GM10847 (cell line): Measurements from ENCODE around the gene A1BG.

ENCODE experiments used
- POLR2A ChIP-seq: IDR thresholded peaks from 2 replicates; pipeline ENCODE4 v1.6.1; 2011; ENCODE audit not compliant: insufficient read length; ENCODE audit errors: extremely low read depth

The A1BG gene, protein sequence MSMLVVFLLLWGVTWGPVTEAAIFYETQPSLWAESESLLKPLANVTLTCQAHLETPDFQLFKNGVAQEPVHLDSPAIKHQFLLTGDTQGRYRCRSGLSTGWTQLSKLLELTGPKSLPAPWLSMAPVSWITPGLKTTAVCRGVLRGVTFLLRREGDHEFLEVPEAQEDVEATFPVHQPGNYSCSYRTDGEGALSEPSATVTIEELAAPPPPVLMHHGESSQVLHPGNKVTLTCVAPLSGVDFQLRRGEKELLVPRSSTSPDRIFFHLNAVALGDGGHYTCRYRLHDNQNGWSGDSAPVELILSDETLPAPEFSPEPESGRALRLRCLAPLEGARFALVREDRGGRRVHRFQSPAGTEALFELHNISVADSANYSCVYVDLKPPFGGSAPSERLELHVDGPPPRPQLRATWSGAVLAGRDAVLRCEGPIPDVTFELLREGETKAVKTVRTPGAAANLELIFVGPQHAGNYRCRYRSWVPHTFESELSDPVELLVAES

DNA sequence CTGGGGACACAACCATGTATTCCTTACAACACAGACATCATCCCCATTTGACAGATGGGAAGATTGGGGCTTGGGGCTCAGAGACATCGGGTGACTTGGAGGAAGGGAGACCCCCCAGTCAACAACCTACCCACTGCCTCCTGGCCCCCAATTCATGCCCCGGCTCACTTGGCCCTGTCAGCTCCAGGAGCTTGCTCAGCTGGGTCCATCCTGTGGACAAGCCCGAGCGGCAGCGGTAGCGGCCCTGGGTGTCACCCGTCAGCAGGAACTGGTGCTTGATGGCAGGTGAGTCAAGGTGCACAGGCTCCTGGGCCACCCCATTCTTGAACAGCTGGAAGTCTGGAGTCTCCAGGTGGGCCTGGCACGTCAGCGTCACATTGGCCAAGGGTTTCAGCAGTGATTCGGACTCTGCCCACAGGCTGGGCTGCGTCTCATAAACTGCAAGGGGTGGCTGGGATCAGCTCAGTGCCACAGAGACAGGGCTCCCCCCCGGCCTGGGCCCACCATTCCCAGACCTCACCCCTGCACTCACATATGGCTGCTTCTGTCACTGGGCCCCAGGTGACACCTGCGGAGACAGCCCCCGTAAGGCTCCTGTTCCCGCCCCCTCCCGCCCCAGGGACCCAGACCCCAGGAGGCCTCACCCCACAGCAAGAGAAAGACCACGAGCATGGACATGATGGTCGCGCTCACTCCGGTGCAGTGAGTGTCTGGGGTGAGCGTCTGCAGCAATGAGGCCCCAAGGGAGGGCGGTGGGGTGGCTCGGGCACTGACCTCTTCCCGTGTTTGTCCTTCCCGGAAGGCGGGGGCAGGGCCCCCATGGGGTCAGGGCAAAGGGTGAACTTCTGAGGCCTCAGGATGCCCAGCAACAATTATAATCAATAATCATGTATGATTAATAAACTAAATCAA, at the start of gene A1BG:
A1BG (minus strand) TSS at position 733 of the 912 bp plus-strand sequence; CDS start at position 678, 55 bp downstream.
- no peak for TF ChIP-seq POLR2A

DNA sequence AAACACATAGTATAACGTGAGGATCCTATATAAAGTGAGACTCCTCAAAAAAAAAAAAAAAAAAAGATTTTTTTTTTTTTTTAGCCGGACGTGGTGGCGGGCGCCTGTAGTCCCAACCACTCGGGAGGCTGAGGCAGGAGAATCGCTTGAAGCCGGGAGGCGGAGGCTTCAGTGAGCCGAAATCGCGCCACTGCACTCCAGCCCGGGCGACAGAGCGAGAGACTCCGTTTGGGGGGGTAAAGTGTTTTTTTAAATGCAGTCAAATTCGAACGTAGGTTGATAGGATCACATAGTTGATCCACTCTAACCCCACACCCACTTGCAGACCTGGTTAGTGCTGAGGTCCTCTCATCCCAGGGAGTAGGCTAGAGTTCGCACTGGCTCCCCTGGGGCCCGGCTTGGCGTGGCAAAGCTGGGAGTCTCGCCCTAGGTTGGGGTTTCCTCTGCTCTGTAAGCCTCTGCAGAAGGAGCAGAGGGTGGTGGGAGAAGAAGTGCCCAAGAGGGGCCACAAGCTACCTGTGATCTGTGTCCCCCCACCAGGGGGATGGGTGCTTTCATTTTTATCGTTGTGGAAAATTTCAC, 48.6 kb upstream of the A1BG start:
- TF ChIP-seq POLR2A = no peak

DNA sequence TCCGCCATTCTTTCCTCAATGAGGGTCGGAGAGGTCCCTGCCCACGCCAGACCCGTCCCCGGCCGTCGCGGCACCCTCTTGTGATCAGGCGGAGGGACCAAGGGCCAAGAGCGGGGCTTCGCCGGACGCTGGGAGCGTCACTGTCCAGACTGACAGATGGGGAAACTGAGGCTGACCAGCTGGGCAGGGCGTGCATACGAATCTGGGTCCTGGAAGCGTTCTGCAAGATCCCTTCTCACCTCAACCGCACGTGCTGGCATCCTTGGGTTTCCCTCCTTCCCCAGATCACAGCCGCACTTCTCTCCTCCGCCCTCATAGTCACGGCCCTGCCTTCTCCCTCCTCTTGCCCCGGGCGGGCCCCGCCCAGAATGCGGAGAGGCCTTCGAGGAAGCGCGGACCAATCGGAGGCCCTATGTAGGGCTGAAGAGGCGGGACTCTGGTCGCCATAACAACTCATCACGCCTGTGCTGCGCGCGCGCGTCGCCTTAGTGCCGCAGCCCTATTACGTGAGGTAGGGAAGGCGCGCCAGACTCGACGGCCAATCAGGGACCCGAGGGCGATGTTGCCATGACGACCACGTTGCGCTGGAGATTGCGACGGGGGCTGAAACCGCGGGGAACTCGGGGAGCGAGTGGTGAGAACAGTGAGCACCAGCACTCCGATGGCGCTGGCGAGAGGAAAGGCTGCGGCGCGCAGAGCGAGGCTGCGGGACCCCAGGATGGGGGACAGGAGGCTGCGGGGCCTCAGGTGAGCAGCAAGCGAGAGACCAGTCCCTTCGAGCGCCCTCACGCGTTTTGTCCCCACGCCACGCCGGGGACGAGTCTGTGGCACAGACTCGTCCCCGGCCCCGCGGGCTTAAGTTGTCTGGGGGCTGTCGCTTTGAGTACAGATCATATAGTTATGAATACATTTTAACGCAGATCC, 47.9 kb upstream of the A1BG start:
- TF ChIP-seq POLR2A = peak; percentile 80

DNA sequence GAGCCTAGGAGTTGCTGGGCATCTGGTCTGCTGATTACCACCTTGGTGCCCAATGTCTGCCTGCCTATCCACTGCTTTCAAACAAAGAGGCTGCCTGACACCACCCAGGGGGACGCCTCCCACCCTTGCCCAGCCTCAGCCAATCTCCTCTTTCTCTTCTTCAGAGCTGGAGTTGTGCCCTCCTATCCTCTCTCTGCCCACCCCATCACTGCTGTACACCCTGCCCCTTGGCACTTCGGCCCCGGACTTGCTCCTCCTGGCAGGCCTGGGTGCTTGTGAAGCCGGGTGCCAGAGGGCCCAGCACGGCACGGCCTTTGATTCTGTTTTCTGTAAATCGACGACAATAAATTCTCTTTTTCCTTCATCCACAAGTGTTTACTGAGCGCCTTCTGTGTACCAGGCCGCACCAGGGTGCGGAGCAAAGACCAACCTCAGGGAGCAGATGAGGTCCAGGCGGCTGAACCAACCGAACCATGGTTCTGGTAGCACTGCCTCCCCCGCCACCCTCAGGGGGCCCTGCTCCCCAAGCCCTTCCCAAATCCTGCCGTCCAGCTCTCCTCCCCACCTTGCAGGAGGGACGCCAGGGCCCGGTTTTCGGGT, 47.1 kb upstream of the A1BG start:
- TF ChIP-seq POLR2A = no peak

DNA sequence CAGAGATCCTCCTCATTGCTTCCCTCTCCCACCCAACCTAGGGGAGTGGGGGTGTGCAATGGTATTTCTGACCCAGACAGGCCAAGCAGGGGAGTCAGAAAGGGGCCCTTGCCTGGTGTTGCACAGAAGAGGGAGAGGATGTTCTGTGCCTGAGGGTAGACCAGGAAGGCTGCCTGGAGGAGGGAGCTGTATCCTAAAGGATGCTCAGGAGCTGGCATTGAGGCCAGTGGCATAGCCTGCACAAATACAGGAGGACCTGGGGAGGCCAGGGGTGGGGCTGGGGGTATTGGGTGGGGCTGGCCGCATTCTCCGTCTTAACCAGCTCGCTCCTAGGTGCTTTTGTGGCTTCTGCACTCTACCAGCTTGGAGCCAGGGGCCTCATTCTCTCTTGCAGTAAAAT, 46.6 kb upstream of the A1BG start:
- no peak for TF ChIP-seq POLR2A

DNA sequence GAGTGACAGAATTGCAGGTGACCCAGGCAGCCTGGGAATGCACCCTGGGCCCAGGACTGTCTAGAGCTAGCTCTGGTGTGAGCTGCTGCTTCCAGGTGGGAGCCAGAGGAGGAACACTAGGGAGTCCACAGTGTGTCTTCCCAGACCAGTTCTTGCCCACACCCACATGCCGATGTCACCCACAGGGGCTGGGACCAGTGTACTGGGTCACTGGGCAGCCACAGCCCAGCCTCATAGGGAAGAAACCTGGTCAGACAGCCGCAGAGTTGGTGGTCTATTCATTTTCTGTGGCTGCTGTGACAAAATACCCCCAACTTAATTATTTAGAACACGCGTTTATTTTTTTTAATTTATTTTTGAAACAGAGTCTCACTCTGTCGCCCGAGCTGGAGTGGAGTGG, 45.3 kb upstream of the A1BG start:
- TF ChIP-seq POLR2A = no peak

DNA sequence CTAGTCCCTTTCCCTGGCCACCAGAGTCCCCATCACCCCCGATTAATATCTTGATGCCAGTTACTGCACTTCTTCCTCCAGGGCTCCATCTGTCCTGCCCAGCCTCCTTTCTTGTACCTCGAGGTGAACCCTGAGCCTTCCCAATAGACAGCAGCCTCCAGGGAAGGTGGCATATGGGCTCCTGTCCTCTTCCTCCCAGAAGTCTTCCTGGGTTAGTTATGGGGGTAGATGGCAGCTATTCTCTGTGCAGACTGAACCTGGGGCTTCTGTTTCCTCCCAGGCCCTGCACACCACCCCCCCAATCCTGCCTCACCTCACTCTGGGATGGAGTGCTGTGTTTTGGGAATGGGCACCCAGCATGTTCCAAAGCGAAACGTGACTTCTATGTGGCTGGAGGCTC, 44.8 kb upstream of the A1BG start:
- no peak for TF ChIP-seq POLR2A

DNA sequence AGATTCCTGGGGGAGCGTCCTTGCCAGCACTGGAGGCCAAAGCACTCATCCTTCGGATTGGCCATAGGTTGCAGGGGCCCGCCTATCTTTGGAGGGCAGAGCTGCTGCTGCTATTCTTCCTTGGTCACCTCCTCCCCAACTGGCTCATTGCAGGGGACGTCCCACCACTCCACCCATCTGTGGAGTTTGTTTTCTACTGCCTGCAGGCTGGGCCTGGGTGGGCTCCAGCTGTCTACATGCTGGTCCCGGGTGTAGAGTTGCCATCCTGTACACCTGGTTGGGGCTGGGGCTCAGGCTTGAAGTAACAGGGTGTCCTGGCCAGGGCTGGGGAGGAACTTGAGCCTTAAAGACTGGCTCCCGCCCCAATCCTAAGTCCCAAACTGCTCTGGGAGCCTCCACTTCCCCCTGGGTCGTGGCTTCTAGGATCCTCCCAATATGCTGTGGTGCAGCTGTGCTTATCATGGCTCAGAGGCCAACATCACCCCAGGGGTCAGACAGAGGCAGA, 44.3 kb upstream of the A1BG start:
- no peak for TF ChIP-seq POLR2A

DNA sequence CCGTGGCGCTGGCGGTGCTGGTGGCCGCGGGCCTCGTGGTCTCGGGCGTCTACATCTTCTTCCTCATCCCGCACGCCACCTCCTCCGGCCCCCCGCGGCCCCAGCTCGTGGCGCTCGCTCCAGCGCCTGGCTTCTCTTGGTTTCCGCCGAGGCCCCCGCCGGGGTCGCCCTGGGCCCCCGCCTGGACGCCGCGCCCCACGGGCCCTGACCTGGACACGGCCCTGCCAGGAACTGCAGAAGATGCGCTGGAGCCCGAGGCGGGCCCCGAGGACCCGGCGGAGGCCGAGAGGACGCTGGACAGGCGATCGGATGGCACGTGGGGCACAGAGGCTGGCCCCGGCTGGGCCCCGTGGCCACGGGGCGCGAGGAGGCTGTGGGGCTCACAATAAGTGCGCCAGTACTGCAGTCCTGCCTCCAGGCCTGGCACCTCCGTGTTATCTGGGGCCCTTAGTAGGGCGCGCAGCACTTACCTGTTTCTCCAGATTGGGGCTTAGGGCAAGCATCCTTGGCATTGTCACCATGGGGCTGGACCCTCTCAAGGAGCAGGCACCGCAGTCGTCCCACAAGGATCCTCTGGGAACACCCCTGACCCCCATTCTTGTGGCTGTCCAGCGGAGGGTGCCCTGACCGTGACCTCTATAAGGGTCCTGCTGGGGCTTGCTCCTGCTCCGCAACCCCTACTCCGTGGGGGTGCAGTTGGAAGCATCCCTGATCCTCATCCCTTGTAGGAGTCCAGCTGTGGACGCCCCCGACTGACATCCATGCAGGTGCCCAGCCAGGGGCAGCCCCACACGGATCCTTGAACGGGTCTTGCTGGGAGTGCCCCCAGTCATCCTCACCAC, 43.6 kb upstream of the A1BG start:
- no peak for TF ChIP-seq POLR2A

DNA sequence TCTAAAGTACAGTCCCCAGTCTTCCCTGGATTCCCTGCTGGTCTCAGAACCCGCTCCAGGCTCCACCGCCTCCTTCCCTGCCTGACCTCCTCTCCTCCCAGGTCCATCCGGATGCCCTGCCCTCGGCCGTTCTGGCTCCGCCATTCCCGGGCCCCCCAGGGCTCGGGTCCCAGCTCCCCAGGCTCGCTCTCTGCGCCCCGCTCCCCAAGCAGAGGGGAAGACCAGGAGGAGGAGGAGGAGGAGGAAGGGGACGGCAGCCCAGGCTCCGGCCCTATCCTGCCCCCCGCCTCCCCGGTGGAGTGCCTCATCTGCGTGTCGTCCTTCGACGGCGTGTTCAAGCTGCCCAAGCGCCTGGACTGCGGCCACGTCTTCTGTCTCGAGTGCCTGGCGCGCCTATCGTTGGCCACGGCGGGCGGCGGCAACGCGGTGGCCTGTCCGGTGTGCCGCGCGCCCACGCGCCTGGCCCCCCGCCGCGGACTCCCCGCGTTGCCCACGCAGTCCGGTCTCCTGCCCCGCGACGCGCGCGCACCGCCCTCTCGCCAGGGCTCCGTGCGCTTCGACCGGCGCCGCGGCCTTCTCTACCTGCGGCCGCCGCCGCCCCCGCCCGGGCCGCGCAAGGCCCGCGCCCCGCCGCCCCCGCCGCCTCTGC, 42.8 kb upstream of the A1BG start:
- no peak for TF ChIP-seq POLR2A

DNA sequence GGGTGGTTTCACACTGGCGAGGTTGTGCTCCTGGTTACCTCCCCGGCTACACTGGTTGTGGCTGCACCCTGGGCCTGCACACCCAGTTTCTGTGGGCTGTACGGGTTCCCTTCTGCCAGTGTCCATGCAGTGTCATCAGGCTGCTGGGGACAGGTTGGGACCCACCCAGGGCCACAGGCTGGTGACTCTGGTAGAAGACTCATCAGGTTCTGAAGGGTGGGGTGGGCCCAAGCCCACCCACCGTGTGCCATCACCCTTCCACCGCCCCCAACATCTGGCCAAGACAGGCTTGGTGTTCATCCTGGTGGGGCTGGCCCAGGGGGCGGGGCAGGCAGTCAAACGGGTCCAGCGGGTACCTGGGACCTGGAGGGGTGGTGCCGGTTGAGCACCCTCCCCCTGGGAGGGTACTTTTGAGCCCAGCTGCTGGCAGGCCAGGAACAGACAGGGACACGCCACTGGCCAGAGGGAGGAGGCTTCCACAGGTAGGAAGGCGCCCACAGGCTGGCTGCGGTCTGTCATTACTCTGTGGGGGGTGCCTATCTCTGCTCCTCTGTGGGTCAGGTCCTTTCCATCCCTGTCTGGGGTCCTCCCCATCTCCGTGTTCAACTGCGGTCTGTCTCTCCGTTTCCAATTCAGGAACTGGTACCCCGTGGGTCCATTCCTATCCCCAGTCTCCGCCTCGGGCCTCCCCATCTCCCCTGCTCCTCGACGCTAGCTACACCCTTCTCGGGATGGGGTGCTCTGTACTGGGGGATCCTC, 42.1 kb upstream of the A1BG start, which contains the start of gene RNF225:
RNF225 (plus strand) TSS at position 437 of the 759 bp plus-strand sequence. CDS start 434 bp downstream, outside the sequence.
- TF ChIP-seq POLR2A = peak; percentile 12

DNA sequence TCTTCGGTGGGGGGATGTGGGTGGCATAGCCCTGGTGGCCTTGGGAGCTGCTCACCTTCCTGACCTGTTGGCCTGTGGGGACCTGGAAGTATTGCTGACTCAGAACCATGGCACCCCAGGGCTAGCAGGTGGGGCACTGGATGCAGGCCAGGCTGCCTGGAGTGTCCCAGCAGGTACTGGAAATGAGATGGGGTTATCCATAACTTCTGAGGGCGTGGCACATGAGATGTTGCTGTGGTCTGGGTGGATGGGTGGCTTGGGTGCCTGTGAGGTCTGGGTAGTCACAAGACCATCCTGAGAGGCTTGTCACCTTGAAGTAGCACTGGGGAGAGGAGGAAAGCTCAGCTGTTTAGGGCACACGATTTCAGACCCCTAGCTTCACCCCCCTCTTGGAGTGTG, 41.5 kb upstream of the A1BG start:
- no peak for TF ChIP-seq POLR2A

DNA sequence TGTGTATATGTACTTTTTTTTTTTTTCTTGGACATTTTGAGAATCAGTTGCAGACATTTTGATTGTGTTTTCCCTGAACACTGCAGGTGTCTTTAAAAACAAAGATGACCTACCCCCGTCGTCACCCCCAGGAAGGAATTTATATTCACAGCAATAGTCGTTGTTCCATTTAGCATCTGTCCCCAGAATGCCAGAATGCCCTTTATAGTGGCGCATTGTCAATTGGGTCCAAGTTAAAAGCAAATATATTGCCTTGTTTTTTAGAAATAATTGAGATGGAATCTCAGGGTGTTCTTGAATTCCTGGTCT, 40.4 kb upstream of the A1BG start:
- no peak for TF ChIP-seq POLR2A
